Measurements from ENCODE around the gene CHD6. TPM values are rescaled to one million over a fixed set of nuclear protein-coding genes. Genes with fewer than 3 reads are reported as not detected.

CHD6 gene
- total and polyA plus RNA-seq, 5 experiments from 2014 or later = 44.3 to 96.1 (median 57.4) TPM

DNA sequence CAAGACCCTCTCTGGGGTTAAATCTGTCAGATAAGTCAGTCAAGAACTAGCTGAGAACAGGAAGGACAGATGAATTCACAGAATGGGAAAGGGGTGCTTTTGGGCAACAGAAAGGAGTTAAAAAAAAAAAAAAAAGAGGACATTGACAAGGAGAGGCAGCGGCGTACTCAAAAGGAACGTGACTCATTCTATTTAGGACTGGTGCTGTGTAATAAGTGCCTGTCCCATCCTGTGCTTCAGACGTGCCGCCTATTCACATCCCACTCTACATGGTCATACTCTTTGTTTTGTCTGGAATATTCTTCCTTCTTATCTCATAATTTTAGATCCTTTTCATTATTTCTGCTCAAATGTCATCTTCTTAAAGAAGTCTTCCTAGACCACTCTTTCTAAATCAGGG, 150.5 kb downstream of the CHD6 start:
- Mint-ChIP-seq H3K4me3 (peak overlapping the region in 1 of 10 donors; percentile 24), H3K4me1 (peaks cover 0 to 4% (median 0%) of the 10 kb centered on the region in 4 donors), H3K27ac (no peak overlapping the region), H3K9me3 (peaks cover 0 to 7% (median 0%) of the 10 kb centered on the region in 9 donors), H3K36me3 (peaks cover 34 to 96% (median 72%) of the 10 kb centered on the region in 3 donors), H3K27me3 (no peaks in the 10 kb centered on the region)
- POLR2A ChIA-PET = no interaction called here
- DNase-seq (no peak), ATAC-seq (no peak)

GRCh38 chr20:41467220-41467619, 151.0 kb downstream of the CHD6 start:
- H3K4me3 Mint-ChIP-seq = no peak overlapping the region
- DNase-seq (no peak), ATAC-seq (no peak)
- no peak overlapping the region for H3K27ac Mint-ChIP-seq
- peaks cover 34 to 96% (median 72%) of the 10 kb centered on the region in 3 donors for H3K36me3 Mint-ChIP-seq
- POLR2A ChIA-PET = no interaction called here
- peaks cover 0 to 4% (median 0%) of the 10 kb centered on the region in 4 donors for H3K4me1 Mint-ChIP-seq
- H3K27me3 Mint-ChIP-seq = no peaks in the 10 kb centered on the region
- H3K9me3 Mint-ChIP-seq = peaks cover 0 to 7% (median 0%) of the 10 kb centered on the region in 9 donors

- Mint-ChIP-seq H3K27ac (peak overlapping the region in 2 of 10 donors; percentile 1 to 53), H3K36me3 (peaks cover 40 to 80% (median 70%) of the 10 kb centered on the region in 3 donors), H3K4me3 (no peak overlapping the region), H3K27me3 (no peaks in the 10 kb centered on the region), H3K9me3 (peaks cover 0 to 8% (median 1%) of the 10 kb centered on the region in 9 donors), H3K4me1 (no peaks in the 10 kb centered on the region)
- ATAC-seq (no peak), DNase-seq (no peak)
- POLR2A ChIA-PET = no interaction called here
These were observed 154.6 kb downstream of the CHD6 start for GRCh38 chr20:41463567-41463966.

GRCh38 chr20:41462372-41463161, 155.6 kb downstream of the CHD6 start:
- ATAC-seq = no peak
- peak overlapping the region in 1 of 10 donors; percentile 18 for H3K27ac Mint-ChIP-seq
- H3K4me1 Mint-ChIP-seq = no peaks in the 10 kb centered on the region
- H3K36me3 Mint-ChIP-seq = peaks cover 34 to 71% (median 63%) of the 10 kb centered on the region in 3 donors
- POLR2A ChIA-PET = no interaction called here
- DNase-seq = no peak
- no peaks in the 10 kb centered on the region for H3K27me3 Mint-ChIP-seq
- no peak overlapping the region for H3K4me3 Mint-ChIP-seq
- H3K9me3 Mint-ChIP-seq = peaks cover 0 to 8% (median 1%) of the 10 kb centered on the region in 9 donors

DNA sequence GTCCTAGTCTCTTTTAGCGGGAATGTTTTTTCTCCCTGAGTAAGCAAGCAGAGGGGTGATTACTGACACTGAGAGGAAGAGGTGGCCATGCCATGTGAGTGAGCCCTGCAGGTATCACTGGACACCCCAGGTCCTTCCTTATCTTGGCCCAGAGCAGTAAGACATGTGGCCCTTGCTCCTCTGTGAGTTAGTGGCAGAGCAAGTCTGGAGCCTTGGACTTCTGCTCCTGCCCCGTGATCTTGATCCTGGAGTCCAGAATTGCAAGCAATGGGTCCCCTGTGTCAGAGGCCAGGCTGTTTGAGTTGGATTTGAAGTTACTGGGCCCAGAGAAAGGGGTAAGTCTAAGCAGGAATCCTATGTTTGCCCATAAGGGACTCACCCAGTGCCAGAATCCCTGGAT, 159.4 kb downstream of the CHD6 start:
- peaks cover 0 to 3% (median 0%) of the 10 kb centered on the region in 9 donors for H3K9me3 Mint-ChIP-seq
- ATAC-seq (no peak), DNase-seq (no peak)
- no peaks in the 10 kb centered on the region for H3K27me3 Mint-ChIP-seq
- no peaks in the 10 kb centered on the region for H3K4me1 Mint-ChIP-seq
- H3K27ac Mint-ChIP-seq = peak overlapping the region in 1 of 10 donors; percentile 56
- H3K36me3 Mint-ChIP-seq = peaks cover 11 to 71% (median 54%) of the 10 kb centered on the region in 3 donors
- POLR2A ChIA-PET = no interaction called here
- H3K4me3 Mint-ChIP-seq = no peak overlapping the region

- H3K36me3 Mint-ChIP-seq = peaks cover 10 to 71% (median 54%) of the 10 kb centered on the region in 3 donors
- H3K27ac Mint-ChIP-seq = no peak overlapping the region
- no peaks in the 10 kb centered on the region for H3K4me1 Mint-ChIP-seq
- H3K4me3 Mint-ChIP-seq = no peak overlapping the region
- POLR2A ChIA-PET = interaction anchor here (1.1 kb wide), 1 partner anchor 11 kb away, joined by 3 read pairs; no protein-coding TSS in a partner anchor
- peaks cover 0 to 3% (median 0%) of the 10 kb centered on the region in 9 donors for H3K9me3 Mint-ChIP-seq
- ATAC-seq (no peak), DNase-seq (no peak)
- no peaks in the 10 kb centered on the region for H3K27me3 Mint-ChIP-seq
These were observed 160.9 kb downstream of the CHD6 start for GRCh38 chr20:41457173-41457857.

GRCh38 chr20:41456351-41456750, 161.8 kb downstream of the CHD6 start:
- POLR2A ChIA-PET = no interaction called here
- Mint-ChIP-seq H3K4me1 (no peaks in the 10 kb centered on the region), H3K4me3 (no peak overlapping the region), H3K27ac (no peak overlapping the region), H3K9me3 (peaks cover 0 to 2% (median 0%) of the 10 kb centered on the region in 9 donors), H3K36me3 (peaks cover 5 to 72% (median 50%) of the 10 kb centered on the region in 3 donors), H3K27me3 (no peaks in the 10 kb centered on the region)
- ATAC-seq (no peak), DNase-seq (no peak)

DNA sequence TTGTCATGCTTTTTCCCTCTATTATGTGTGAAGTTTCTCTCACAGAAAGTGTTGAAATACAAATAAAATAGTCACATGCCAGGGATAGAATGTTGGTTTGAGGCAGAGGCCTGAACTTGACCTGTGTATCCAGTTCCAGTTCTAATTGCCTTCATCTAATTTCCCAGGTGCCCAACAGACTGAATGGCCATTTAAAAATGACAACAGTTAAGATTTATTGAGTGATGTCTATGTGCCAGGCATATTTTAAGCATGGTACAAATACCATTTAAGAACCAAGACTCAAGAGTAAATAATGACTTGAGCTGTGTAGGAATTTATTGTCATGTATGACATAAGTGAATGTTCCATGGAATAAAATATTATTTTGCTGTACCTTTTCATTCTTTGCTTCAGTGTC, 163.9 kb downstream of the CHD6 start:
- no peak for DNase-seq
- Mint-ChIP-seq H3K27ac (peak overlapping the region in 1 of 10 donors; percentile 19), H3K9me3 (no peaks in the 10 kb centered on the region), H3K4me3 (no peak overlapping the region), H3K27me3 (no peaks in the 10 kb centered on the region), H3K36me3 (peaks cover 4 to 83% (median 51%) of the 10 kb centered on the region in 3 donors), H3K4me1 (no peaks in the 10 kb centered on the region)
- ATAC-seq = no peak
- POLR2A ChIA-PET = no interaction called here

- no peaks in the 10 kb centered on the region for H3K9me3 Mint-ChIP-seq
- POLR2A ChIA-PET = interaction anchor here (0.6 kb wide), 1 partner anchor 30 kb away, joined by 3 read pairs; no protein-coding TSS in a partner anchor
- H3K27me3 Mint-ChIP-seq = no peaks in the 10 kb centered on the region
- no peak for ATAC-seq
- H3K4me1 Mint-ChIP-seq = no peaks in the 10 kb centered on the region
- no peak overlapping the region for H3K4me3 Mint-ChIP-seq
- peak overlapping the region in 3 of 10 donors; percentile 46 to 67 (median 55) for H3K27ac Mint-ChIP-seq
- no peak for DNase-seq
- peaks cover 4 to 85% (median 52%) of the 10 kb centered on the region in 3 donors for H3K36me3 Mint-ChIP-seq
These were observed 164.9 kb downstream of the CHD6 start for GRCh38 chr20:41453010-41453950.

DNA sequence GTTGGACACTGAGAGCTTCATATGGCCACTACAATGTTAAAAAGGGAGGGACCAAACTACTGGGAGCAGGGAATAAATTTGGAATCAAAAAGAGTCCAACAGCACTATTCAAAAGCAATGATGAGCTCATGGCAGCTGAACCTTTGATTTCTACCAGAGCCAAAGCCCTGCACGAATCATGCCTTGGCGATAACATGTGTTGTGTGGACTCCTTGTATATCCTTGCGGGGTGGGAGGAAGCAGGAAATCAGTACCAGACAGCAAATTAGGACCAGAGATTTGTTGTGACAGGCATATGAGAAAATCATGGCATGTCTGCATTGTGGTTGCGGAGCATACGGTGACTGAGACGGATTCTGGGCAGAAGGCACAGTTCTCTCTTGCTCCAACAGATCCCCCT, 166.0 kb downstream of the CHD6 start:
- no peak for ATAC-seq
- H3K36me3 Mint-ChIP-seq = peaks cover 9 to 94% (median 63%) of the 10 kb centered on the region in 3 donors
- H3K27me3 Mint-ChIP-seq = no peaks in the 10 kb centered on the region
- no peaks in the 10 kb centered on the region for H3K4me1 Mint-ChIP-seq
- H3K9me3 Mint-ChIP-seq = no peaks in the 10 kb centered on the region
- peak overlapping the region in 3 of 10 donors; percentile 8 to 59 (median 47) for H3K27ac Mint-ChIP-seq
- POLR2A ChIA-PET = no interaction called here
- H3K4me3 Mint-ChIP-seq = no peak overlapping the region
- no peak for DNase-seq

DNA sequence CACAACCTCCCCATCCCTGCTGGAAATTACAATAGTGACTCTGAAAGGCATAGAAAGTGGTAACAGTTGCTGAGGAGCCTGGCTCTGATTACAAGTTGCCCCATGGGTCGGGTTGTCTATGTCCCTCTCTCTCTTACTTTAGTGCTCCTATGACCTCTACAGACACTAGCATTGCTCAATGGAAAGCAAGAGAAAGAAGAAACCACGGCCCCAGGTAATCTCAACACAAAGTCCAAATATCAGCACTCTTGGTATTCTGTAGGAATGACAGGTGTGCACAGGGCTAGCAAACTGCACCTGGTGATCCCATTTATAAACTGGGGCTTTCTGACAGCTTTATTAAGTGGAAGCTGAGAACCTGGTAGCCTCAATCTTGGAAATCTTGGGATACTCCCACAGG, 171.2 kb downstream of the CHD6 start:
- POLR2A ChIA-PET = no interaction called here

DNA sequence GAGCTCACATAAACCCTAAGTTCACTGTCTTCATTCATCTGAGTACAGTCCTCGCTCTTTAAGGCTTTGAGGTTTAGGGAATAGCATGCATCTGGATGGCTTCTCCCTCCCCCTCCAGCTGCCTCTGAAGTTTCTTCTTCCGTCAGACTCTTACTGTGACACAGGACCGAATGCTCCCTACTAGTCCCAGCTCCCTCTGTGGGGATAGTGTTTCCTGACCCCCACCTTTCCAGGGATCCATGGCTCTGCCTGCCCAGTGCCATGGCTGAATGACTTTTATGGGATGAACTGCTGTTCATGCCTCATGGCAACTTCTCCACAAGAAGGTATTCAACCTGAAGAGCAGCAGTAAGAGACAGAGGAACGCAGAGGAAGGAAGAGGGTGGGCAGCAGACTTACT, 171.7 kb downstream of the CHD6 start:
- peak overlapping the region in 2 of 10 donors; percentile 40 to 52 for H3K27ac Mint-ChIP-seq
- DNase-seq (no peak), ATAC-seq (no peak)
- peaks cover 10 to 90% (median 52%) of the 10 kb centered on the region in 3 donors for H3K36me3 Mint-ChIP-seq
- no peak overlapping the region for H3K4me3 Mint-ChIP-seq
- POLR2A ChIA-PET = interaction anchor here (0.9 kb wide), 1 partner anchor 12 kb away, joined by 3 read pairs; no protein-coding TSS in a partner anchor
- no peaks in the 10 kb centered on the region for H3K9me3 Mint-ChIP-seq
- H3K4me1 Mint-ChIP-seq = peaks cover 0 to 1% (median 0%) of the 10 kb centered on the region in 4 donors
- no peaks in the 10 kb centered on the region for H3K27me3 Mint-ChIP-seq

More for the DNA sequence above, 171.2 kb downstream of the CHD6 start:
- H3K27me3 Mint-ChIP-seq = no peaks in the 10 kb centered on the region
- no peaks in the 10 kb centered on the region for H3K9me3 Mint-ChIP-seq
- peaks cover 10 to 90% (median 52%) of the 10 kb centered on the region in 3 donors for H3K36me3 Mint-ChIP-seq
- no peak overlapping the region for H3K4me3 Mint-ChIP-seq
- DNase-seq (no peak), ATAC-seq (no peak)
- no peaks in the 10 kb centered on the region for H3K4me1 Mint-ChIP-seq
- peak overlapping the region in 2 of 10 donors; percentile 3 to 46 for H3K27ac Mint-ChIP-seq
